ENCODE results near the gene JAKMIP3.

The JAKMIP3 gene

DNA sequence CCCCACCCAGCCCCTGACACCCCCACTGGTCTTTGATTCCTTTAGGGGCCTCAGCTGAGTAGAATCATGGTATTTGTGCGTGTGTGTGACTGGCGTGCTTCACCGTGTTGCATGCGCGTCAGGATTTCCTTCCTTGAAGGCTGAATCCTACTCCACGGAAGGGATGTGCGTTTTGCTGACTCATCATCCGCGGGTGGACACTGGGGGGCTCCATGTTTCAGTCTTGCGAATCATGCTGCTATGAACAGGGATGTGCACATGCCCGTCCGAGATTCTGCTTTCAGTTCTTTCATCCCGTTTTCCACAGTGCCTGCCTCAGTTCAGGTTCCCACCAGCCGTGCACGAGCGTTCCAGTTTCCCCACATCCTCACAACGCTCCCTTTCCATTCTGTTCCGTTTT lies 20.9 kb upstream of the JAKMIP3 start:
- DNase-seq, result no peak

DNA sequence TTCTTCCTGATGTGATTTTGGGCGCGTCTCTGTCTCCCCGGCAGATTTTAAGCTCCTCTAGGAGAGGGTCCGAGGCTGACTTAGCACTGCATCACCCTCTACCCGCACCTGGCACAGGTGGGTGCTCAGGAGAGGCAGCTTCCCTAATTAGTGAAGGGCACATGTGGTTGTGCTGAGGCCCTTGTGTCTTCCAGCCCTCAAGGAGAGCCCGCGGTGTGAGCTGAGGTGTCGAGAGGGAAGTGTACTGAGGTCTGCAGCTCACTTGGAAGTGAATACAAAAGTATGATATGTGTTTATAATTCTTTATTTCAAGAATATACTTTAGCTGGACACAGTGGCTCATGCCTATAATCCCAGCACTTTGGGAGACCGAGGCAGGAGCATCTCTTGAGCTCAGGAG lies 20.4 kb upstream of the JAKMIP3 start:
- no peak for DNase-seq

DNA sequence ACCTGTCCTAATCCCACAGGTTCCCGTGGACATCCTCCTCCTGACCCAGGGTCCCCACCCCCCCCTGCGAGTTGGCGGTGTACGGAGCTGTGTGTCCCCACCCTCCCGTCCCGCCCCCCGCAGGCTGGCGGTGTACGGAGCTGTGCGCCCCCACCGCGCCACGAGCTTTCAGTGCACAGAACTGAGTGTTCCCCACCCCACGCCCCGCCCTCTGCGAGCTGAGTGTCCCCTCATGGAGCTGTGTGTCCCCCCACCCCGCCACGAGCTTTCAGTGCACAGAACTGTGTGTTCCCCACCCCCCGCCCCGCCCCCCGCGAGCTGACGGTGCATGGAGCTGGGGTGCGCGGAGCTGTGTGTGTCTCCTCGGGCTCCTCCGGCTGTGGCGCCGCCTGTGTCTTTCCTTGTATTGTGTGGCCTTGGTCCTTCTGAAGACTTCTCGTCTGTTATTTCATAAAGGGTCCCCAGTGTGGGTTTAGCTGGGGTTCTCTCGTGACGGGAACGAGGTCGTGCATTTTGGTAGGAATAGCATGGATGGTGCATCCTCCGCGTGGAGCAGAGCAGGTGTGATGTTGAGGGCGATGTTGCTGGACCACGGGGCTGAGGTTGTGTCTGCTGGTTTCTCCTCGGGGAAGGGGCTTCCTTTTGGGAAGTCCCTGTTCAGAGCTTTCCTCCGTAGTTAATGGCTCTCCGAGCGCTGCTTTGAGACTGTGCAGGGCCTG lies 18.0 kb upstream of the JAKMIP3 start:
- no peak for DNase-seq

DNA sequence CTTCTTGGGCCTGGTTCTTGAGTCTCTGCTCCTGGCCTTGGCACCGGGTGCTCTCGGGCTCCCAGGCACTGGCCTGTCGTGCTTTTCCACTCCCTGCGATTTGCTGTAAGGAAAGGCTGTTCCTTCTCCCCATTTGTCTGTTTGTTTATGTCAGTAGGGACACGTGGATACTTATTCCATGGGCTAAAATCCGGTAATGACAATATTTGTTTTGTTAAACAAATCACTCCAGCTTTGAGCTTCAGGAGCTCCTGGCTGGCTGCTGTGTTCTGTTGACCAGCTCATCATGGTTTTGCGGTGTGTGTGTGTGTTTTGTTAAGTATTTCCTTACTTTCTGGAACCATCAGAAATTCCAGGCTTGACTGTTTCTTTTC lies 17.5 kb upstream of the JAKMIP3 start:
- DNase-seq, result no peak

DNA sequence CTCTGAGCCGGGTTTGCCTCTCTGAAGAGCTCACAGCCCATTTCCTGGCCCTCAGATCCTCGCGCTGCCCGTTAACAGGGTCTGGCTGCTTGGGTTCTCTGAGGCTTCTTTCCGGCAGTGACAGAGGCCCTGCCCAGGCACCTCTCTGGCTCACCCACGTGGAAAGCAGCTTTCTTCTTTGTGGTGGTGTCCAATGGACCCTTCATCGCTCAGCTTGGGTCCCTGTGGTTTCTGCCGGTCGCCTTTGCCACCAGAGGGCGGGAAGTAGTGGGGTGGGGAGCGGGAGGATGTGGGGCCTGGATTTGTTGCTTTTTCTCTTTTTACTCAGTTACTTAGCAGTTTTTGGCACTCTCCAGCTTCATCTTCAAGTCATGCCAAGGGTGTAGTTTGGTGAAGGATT lies 15.6 kb upstream of the JAKMIP3 start:
- DNase-seq, result no peak

DNA sequence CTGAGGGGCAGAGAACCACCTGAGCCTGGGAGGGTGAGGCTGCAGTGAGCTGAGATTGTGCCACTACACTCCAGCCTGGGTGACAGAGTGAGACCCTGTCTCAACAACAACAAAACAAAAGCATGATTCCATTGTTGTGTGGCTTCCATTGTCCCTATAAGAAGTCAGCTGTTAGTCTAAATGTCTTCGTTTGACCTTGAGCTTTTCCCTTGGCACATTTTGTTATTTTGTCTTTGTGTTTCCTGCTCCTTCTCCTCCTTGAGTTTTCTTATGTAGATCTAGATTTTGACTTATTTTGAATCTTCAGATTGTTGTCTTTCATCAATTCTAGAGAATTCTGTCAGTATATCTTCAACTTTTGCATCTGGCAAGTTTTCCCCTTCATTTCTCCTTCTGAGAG lies 13.6 kb upstream of the JAKMIP3 start:
- DNase-seq, result no peak

DNA sequence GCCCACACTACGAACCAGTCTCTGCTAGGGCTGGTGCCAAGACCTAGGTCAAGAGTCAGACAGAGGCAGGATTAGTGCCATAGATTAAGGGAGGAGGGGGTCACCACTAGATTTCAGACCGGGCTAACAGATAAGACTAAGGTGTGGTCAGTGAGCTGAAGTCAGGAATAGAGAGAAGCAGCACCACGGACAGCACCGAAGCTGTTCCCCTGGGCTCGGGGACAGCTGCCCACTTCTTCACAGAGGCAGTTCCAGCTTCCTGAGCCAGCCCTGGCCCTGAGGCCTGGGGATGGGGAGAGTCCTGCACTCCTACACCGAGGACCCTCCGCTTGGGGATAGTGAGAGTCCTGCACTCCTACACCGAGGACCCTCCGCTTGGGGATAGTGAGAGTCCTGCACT lies 11.2 kb upstream of the JAKMIP3 start:
- DNase-seq, result no peak

DNA sequence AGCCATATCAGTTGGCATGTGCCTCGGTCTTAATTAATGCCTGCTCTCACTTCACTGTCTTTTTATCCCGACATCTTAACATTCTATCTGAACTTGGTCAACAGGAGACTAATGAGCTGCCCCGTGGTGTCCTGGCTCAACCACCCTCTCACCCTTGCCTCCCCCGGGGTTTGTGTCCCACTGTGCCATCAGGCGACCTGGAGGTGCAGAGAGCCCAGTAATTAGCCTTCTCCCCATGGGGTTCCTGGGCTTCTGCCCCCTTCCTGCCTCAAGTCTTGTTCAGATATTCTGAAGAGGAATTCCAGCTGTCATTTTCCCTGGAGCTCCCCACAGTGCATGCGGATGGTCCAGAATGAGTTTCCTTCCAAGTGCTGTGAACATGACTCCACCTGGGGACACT lies 10.1 kb upstream of the JAKMIP3 start:
- no peak for DNase-seq

DNA sequence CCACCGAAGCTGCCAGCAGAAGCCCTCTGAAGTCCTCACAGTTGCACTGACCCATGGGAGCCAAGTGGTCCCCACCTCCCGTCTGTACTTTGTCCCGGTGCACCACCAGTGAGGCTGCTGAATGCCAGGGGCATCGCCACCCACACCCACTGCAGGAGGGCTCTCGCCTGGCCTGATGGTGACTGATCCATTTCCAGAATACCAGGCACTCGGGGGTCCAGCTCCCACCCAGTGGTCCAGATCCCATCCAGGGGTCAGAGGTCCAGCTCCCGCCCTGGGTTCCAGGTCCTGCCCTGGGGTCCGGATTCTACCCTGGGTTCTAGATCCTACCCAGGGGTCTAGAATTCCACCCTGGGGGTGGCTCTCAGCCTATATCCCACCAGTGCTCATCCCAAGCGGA lies 9.1 kb upstream of the JAKMIP3 start:
- no peak for DNase-seq

DNA sequence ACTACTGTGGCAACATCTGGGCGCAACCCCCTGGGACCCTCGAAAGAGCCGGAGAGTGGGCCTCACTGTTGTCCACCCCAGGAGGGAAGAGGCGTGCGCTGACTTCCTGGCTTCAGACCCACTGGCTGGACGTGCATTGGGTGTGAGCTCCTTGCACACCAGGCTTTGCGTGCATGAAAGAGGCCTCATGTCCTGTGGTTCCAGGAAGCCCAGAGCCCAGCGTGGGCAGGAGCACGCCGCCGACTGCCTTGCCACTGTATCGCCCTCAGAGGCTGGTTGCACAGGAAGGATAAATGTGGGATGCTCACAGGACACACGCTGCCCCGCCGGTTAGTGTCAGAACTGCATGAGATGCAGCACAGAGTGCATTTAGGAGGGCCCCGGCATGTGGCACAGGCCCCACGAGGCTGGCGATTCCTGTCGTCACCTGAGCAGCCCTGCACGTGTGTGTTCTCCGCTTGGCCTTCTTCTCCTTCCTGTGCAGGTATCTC lies 8.5 kb upstream of the JAKMIP3 start:
- no peak for DNase-seq

DNA sequence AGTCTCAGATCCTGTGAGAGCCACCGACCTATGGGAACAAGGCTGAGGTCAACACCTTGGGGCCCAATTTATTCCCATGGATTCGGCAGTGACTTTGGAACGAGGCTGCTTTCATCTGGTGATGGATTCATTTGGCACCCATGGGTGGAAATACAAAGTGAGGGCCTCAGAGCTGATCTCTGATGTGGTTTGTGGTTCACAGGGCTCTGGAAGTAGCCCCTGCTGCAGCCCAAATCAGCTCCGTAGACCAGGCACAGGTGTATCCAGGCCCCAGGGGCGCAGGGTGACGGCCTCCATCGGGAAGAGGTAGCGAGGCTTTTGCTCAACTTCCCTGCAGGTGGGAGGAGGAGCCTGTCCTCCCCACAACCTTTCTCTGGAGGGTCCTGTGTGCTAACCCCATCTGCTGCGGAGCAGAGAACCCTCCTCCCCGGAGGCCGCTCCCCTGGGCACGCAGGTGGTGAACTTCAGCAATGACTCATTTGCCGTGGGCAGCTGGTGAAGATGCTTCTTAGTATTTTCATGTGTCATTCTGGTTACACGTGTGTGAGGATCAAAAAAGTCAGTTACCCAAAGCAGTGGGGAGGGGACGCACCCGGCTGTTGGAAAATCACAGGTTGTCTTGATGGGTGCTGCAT lies 7.5 kb upstream of the JAKMIP3 start:
- DNase-seq, result peak; percentile 36 to 55

DNA sequence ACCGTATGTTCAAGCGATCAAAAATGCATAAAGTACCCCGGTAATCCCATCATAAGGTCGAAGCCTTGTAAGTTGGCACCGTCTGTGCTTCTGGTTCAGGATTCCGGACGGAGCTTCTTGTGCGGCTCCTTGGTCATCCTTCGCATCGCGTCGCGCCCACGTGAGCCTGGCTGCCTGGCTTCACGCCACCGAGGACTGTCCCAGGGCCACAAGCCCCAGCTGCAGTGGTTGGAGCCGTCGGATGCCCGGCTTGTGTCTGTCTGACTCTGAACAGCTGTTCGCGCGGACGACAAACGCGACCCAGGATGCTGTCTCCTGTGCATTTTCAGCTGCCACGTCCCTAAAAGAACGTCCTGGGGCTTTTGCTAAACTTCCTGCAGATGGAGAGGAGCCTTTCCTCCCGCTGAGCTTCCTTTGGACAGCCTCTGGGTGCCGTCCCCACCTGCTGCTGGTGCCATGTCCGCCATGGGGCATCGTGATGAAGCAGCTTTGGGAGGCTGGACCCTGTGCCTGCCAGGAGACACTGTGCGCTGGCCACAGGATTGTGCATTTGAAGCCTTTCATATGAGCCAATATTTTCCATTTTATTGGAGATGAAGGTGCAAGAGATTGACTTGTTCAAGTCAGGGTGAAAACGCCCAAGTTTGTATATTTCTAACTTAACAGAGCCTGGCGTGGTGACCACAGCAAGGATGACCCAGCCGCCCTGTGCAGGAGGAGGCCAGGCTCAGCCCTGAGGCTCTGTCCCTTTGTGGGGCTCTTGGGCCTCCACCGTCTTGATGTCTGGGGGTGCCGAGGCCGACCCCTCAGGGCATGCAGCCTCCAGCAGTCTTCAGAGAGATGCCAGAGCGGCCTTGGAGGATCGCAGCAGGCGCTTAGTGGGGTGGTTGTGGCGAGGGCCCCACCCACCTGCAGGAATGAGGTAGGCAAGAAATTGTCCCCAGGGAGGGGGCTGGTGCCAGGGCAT lies 6.7 kb upstream of the JAKMIP3 start:
- no peak for DNase-seq

DNA sequence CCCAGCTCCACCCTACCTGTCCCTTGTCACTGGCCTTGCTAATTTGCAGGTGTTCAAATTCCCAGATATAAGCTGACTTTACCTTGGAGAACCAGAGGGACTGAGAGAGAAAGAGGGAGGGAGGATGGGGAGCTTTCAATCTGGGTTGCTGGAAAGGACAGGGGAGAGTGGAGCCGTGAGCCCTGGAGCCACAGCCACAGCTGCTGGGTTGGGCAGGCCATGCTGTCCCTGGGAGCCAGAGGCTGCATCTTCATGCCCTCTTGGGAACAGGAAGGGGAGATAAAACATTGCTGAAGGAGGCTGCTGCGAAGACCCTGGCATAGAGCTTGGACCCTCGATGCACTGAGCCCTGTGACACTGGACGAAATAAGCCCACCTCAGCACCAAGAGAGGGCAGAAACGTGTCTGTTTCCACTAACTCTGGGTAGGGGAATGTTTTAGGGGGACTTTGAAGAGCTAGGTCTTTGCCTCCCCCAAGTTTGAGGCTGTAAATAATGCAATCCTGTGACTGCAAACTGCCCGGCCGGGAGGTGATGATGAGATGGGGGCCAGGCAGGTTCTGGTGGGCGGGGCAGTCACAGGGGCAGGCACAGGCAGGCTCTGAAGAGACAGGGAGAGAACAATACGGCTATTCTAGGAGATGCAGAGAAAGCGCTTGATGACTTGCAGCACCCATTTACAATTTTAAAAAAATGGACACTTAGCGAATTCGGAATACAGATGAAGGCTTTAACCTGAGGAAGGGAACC lies 5.8 kb upstream of the JAKMIP3 start:
- no peak for DNase-seq

DNA sequence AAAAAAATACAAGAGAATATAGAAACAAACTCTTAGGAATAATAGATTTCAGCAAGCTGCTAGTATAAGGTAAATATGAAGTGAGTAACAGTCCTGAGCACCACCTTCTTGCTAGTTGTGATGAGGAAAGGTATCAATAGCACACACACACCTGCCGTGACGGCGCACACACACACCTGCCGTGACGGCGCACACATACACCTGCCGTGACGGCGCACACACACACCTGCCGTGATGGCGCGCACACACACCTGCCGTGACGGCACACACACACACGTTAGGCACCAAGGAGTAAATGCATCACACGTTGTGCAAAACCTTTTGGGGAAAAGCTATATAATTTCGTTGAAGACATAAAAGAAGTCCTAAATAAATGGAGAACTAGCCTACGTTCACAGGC lies 4.7 kb upstream of the JAKMIP3 start:
- DNase-seq, result no peak

DNA sequence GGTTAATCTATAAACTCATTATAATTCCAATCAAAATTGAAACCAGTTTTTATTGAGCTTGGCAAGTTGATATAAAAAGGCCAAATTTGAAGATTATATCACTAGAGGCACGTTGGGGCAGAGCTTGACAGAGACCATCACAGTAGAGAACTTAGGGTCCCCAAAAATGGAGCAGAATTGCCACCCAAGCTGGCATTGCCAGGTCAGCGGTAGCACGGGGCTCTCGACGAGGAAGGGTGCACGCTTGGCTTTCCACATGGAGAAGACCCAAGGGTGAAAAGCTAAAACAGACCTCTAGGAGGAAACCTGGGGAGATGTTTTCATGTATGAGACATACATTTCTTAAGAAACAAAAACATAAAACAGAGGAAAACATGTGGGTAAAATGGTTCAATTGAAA lies 4.3 kb upstream of the JAKMIP3 start:
- no peak for DNase-seq

DNA sequence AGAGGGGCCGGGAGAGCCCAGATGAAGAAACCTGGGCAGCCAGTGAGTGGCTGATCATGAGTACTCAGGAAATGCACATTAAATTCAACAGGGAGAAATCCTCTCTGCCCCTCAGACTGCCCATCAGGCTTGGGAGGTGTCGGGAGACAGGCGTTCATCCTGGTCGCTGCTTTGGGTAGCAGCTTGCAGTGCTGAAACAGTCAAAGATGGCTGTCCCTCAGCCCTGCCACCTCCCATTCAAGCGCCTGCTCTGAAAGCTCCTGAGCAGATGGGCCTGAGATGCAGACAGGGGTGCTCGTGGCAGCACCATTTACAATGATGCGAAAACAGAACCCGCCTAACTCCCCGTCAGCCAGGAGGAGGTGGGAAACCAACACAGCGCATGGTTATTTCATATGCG lies 3.6 kb upstream of the JAKMIP3 start:
- no peak for DNase-seq

DNA sequence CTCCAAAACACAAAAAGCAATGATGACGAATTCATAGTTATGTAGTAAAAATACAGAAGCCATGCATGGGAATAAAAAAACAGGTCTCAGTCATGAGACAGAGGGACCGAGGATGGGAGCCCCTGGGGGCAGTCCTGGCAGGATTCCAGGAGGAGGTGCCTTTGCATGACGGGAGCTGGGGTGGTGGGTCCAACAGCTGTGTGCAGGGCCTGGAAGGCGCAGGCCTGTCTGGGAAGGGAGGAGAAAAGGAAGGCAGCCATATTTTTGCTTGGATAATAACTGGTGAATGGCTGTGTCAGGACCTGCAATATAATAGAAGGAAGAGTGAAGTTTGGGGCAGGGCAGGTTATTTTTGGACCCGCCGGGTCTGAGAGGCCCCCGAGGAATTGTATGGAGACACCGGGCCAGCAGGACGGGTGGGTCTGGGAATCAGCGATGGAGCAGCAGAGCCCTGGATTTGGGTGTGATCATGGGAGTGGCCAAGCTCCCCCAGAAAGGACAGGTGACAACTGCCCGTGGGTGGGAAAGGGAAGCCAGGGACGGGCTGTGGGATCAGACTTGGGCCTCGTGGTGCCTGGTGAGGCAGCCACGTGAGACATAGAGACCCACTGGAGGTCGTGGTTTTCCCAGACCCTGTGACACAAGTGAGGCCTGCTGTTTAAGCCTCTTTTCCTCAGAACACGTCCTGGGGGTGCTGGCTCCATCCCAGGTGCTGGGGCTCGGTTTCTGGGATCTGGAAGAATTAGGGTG lies 2.9 kb upstream of the JAKMIP3 start:
- no peak for DNase-seq

DNA sequence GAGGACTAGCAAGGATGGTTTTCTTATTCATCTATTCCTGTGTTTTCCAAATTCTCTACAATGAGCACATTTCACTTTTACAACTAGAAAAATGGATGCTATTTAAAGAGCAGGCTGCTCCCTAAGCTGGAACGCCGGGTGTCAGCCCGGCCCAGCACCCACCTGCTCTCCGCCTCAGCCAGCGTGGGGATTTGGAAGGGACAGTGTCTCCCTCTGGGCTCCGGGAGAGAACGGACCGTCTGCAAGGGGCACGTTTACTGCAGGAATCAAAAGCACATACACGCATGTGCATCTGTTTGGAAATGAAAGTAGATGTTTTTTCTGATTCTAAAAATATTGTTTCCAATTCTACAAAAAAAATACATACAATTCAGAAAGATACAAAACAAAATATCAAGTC lies 2.3 kb upstream of the JAKMIP3 start:
- DNase-seq, result no peak

DNA sequence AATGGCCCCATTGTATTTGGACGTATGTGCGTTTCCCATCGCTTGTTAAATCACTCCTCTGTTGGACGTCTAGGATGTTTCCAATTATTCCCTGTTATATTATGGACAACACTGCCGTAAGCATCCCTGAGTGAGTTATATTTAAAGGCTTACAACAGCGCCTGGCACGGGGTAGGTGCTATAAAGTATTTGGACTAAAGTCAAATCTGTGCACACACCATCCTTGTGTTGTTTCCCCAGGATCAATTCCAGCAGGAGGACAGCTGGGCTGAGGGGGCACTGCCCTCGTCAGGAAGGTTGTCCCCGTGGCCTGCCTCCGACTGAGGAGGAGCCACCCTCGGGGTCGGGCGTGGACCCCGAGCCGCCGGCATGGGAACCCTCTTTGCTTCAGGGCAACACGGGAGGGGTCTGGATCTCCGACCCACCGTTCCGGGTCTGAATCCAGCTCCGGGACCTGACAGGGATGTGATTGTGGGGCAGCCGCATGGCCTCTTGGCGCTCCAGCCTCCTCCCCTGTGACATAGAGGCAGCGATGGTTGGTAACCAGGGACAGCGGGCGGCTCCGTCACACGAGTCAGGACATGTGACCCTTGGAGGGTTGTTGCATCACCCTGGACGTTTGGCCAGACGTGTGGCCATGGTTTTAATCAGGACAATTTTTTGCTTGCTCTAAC lies 1.5 kb upstream of the JAKMIP3 start:
- DNase-seq, result no peak

DNA sequence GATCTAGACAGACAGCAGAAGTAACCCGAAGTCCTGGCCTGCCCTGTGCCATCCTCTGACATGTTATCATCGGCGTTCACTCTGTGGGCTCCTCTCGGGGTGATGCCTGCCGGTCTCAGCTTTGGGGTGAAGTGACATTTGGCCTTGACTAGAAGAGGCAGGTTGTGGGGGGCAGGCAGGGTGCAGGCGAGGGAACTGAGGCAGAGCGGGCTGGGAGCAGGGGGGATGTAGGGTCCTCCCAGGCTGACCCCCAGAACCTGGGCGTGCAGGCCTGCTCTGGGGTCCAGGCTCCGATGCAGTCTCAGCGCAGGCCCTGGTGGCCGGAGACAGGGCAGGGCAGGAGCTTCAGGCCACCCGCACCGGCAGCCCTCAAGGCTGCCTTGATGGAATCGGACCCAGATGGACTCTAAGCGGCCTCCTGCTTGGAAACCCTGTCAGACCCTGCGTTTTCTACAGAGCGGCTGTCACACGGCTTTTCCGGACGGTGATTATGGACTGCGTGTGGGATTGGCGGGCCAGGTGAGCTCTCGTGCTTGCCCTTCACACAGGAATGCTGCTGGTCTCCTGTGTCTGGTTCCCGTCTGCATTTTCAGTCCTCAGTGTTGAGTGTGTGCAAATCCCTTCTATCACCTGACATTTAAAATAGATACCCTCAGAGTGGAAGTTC lies 842 bp upstream of the JAKMIP3 start:
- DNase-seq, result no peak

DNA sequence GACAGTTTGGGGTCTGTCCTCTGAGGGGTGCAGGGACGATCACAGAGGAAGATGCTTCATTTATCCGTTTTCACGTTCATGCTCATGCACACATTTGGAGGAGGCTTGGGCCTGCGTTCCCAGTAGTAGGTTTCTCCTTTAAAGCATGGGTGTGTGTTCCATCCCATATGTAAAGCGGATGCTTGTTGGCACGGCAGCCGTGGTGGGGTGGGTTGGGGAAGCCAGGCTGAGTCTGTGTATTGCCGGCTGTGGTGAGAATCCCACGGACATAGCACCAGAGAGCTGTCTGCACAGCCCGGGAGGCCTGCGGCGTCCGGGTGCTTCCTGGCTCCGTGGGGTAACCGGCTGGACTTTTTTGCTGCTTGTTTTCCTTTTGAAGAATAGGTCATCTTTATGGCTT lies 440 bp downstream of the JAKMIP3 start:
- DNase-seq, result no peak
